ENCODE measurements around the gene SGK1. TPM values are rescaled to one million over a fixed set of nuclear protein-coding genes. Genes with fewer than 3 reads are reported as not detected.

Gene SGK1
- polyA plus RNA-seq, 1 donor (not counting 4 experiments of a cell fraction or from before 2014, with no cell fraction given): 156 TPM

DNA sequence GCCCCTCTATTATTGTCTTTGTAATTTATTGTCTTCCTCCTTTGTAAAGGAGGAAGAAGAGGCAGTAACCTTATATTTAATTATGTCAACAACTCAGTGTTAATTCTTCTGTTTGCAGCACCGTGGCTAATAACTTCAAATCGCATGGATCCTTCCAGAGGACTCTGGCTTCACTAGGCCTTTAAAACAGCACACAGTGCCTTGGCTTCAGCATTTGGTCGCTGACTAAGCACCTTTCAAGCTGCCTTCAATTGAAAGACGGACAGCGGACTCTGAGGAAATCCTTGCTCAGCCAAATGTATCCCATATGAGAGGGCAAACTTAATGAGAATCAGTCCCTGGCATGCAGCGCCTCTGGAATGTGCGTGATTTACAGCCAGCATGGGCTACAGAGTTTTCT, 64.2 kb downstream of the SGK1 start:
- Histone ChIP-seq H3K4me3 (ENCODE audit: control insufficient read depth in 2 of 3, extremely low read depth in 1 of 3, insufficient read depth in 2 of 3, low read depth in 1 of 3, low read length in 3 of 3) (no peak overlapping the region), H3K9me3 (ENCODE audit: control insufficient read depth, low read depth, low read length) (no peaks in the 10 kb centered on the region), H3K27me3 (ENCODE audit: control insufficient read depth, extremely low read depth, insufficient read depth, low read length) (no peaks in the 10 kb centered on the region), H3K9me1 (ENCODE audit: control insufficient read depth, extremely low read depth, insufficient read depth, low read length) (no peaks in the 10 kb centered on the region), H3K36me3 (ENCODE audit: control insufficient read depth in 2 of 2, extremely low read depth in 1 of 2, insufficient read depth in 2 of 2, low read length in 2 of 2) (no peaks in the 10 kb centered on the region), H3K9ac (ENCODE audit: control insufficient read depth, extremely low read depth, insufficient read depth, low read length) (no peak overlapping the region), H2AFZ (ENCODE audit: control insufficient read depth, low read length) (no peak overlapping the region), H3K4me1 (ENCODE audit: control insufficient read depth, extremely low read depth, insufficient read depth, low read length) (peaks cover 3% of the 10 kb centered on the region), H3K4me2 (ENCODE audit: control insufficient read depth, extremely low read depth, insufficient read depth, low read depth, low read length) (no peak overlapping the region), H4K20me1 (ENCODE audit: control insufficient read depth, extremely low read depth, insufficient read depth, low read length) (no peaks in the 10 kb centered on the region), H3K79me2 (ENCODE audit: control insufficient read depth, insufficient read depth, low read length) (no peaks in the 10 kb centered on the region), H3K27ac (ENCODE audit: control insufficient read depth, insufficient read depth, low read length) (no peak overlapping the region)
- FAIRE-seq: no peak
- dilution Hi-C loops (cut with MboI; ENCODE audit: extremely low pct_ligation_motif_present, low sequenced_read_pairs): no loop called here
- no peak for TF ChIP-seq EZH2 (IDR thresholded peaks at IDR 0.05; ENCODE audit: low read length)
- TF ChIP-seq, protein P1, sequence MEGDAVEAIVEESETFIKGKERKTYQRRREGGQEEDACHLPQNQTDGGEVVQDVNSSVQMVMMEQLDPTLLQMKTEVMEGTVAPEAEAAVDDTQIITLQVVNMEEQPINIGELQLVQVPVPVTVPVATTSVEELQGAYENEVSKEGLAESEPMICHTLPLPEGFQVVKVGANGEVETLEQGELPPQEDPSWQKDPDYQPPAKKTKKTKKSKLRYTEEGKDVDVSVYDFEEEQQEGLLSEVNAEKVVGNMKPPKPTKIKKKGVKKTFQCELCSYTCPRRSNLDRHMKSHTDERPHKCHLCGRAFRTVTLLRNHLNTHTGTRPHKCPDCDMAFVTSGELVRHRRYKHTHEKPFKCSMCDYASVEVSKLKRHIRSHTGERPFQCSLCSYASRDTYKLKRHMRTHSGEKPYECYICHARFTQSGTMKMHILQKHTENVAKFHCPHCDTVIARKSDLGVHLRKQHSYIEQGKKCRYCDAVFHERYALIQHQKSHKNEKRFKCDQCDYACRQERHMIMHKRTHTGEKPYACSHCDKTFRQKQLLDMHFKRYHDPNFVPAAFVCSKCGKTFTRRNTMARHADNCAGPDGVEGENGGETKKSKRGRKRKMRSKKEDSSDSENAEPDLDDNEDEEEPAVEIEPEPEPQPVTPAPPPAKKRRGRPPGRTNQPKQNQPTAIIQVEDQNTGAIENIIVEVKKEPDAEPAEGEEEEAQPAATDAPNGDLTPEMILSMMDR (optimal IDR thresholded peaks at IDR 0.05 in 1 of 3, IDR thresholded peaks at IDR 0.05 in 1 of 3, conservative IDR thresholded peaks at IDR 0.05 in 1 of 3; ENCODE audit: extremely low read depth in 1 of 3, insufficient read depth in 2 of 3, low read length in 3 of 3): no peak
- no peak for DNase-seq (ENCODE audit: low read depth, low spot score)

DNA sequence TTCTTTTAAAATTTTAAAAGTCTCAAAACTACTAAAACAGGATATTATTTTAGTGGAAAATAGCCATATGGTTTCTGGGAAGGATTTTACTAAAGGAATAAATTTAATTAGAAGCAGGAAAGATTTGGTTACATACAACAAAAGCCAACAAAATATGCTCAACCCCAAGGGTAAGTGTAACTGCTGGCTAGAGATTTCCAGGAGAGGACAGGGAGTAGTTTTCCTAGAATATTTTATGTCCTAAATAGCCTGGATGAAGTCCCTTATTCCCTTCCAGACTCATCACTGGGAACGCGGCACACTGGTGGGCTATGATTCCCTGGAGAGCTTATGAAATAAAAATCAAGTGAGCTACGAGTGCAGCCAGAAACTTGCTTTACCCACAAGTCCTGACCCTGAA, 66.6 kb downstream of the SGK1 start:
- dilution Hi-C loops (cut with MboI; ENCODE audit: extremely low pct_ligation_motif_present, low sequenced_read_pairs): no loop called here
- H3K9me1 ChIP-seq (ENCODE audit: control insufficient read depth, extremely low read depth, insufficient read depth, low read length): no peaks in the 10 kb centered on the region
- H3K27me3 ChIP-seq (ENCODE audit: control insufficient read depth, extremely low read depth, insufficient read depth, low read length): no peaks in the 10 kb centered on the region
- H3K36me3 ChIP-seq (ENCODE audit: control insufficient read depth in 2 of 2, extremely low read depth in 1 of 2, insufficient read depth in 2 of 2, low read length in 2 of 2): no peaks in the 10 kb centered on the region
- H3K79me2 ChIP-seq (ENCODE audit: control insufficient read depth, insufficient read depth, low read length): no peaks in the 10 kb centered on the region
- no peaks in the 10 kb centered on the region for H3K9me3 ChIP-seq (ENCODE audit: control insufficient read depth, low read depth, low read length)
- no peak overlapping the region for H2AFZ ChIP-seq (ENCODE audit: control insufficient read depth, low read length)
- FAIRE-seq (no peak), DNase-seq (ENCODE audit: low read depth, low spot score) (no peak)
- TF ChIP-seq, protein P1 (optimal IDR thresholded peaks at IDR 0.05 in 1 of 3, IDR thresholded peaks at IDR 0.05 in 1 of 3, conservative IDR thresholded peaks at IDR 0.05 in 1 of 3; ENCODE audit: extremely low read depth in 1 of 3, insufficient read depth in 2 of 3, low read length in 3 of 3): no peak
- TF ChIP-seq EZH2 (IDR thresholded peaks at IDR 0.05; ENCODE audit: low read length): no peak
- H3K9ac ChIP-seq (ENCODE audit: control insufficient read depth, extremely low read depth, insufficient read depth, low read length): no peak overlapping the region
- H3K4me1 ChIP-seq (ENCODE audit: control insufficient read depth, extremely low read depth, insufficient read depth, low read length): peaks cover 14% of the 10 kb centered on the region
- H3K4me2 ChIP-seq (ENCODE audit: control insufficient read depth, extremely low read depth, insufficient read depth, low read depth, low read length): no peak overlapping the region
- H4K20me1 ChIP-seq (ENCODE audit: control insufficient read depth, extremely low read depth, insufficient read depth, low read length): no peaks in the 10 kb centered on the region
- H3K4me3 ChIP-seq (ENCODE audit: control insufficient read depth in 2 of 3, extremely low read depth in 1 of 3, insufficient read depth in 2 of 3, low read depth in 1 of 3, low read length in 3 of 3): no peak overlapping the region
- no peak overlapping the region for H3K27ac ChIP-seq (ENCODE audit: control insufficient read depth, insufficient read depth, low read length)

All from keratinocyte (primary cell).